ENCODE data around the gene SSX1. TPM values are rescaled to one million over a fixed set of nuclear protein-coding genes. Genes with fewer than 3 reads are reported as not detected.
"Not testable (repeated sequence)": the region's sequence is repeated elsewhere in the genome, so short reads cannot be mapped to it uniquely, and the experiment has no call there.

The SSX1 gene
- total and polyA plus RNA-seq, 12 donors: 0.23 to 0.29 TPM; not detected in 10

DNA sequence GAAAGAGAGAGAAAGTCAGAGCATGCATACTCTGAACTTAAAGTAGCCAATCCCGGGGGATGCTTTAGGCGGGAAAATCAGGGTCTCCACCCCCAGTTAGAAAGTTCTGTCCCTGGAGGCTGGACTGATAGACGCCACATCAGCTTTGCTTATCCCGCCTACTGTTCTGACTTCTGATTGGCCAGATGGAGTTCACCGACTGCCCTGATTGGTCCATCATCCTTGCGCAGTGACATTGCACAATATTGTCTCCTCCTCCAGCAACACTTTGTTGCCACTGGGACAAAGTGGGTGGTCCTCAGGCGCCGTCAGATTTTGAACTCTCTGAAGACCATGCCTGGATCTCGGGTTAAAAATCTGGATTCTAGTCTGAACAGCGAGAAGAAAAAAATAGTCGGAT is 51.0 kb downstream of the SSX1 start:
- no peak for DNase-seq
- Histone ChIP-seq H3K9me3 (replicated peaks in 1 of 3) (no peaks in the 10 kb centered on the region), H3K27me3 (no peaks in the 10 kb centered on the region), H3K36me3 (replicated peaks in 1 of 2) (no peaks in the 10 kb centered on the region), H3K4me1 (replicated peaks in 1 of 2) (no peaks in the 10 kb centered on the region), H3K27ac (no peak overlapping the region), H3K4me3 (no peak overlapping the region)
- no peak for TF ChIP-seq POLR2A (IDR thresholded peaks at IDR 0.05)
- TF ChIP-seq, protein P1, sequence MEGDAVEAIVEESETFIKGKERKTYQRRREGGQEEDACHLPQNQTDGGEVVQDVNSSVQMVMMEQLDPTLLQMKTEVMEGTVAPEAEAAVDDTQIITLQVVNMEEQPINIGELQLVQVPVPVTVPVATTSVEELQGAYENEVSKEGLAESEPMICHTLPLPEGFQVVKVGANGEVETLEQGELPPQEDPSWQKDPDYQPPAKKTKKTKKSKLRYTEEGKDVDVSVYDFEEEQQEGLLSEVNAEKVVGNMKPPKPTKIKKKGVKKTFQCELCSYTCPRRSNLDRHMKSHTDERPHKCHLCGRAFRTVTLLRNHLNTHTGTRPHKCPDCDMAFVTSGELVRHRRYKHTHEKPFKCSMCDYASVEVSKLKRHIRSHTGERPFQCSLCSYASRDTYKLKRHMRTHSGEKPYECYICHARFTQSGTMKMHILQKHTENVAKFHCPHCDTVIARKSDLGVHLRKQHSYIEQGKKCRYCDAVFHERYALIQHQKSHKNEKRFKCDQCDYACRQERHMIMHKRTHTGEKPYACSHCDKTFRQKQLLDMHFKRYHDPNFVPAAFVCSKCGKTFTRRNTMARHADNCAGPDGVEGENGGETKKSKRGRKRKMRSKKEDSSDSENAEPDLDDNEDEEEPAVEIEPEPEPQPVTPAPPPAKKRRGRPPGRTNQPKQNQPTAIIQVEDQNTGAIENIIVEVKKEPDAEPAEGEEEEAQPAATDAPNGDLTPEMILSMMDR (IDR thresholded peaks at IDR 0.05): no peak
- 76 to 85% (median 82%) methylated on average over 10 to 11 of the region's 11 CpGs for WGBS, 4 donors
- intact Hi-C loops (cut with DNase I): no loop called here

DNA sequence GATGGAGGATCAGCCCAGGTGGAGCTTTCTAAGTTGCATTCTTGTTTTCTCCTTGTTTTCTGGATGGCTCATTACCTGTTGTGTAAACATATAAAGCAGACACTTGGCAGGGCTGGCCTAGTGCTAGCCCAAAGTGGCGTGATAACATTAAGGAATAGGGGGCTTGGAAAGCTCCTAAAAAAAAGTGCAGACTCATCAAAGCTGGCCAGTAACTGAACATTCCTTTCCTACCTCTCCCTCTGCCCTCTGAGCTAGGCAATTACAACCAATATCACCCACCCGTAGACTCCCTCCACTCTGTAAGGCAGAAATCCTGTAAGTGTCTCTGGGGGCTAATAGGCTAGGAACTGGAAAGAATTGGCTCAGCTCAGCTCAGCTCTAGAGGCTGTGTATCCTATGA is 58.8 kb downstream of the SSX1 start:
- intact Hi-C loops (cut with DNase I); H3K4me3 ChIP-seq; DNase-seq; H3K27me3 ChIP-seq; H3K4me1 ChIP-seq (replicated peaks in 1 of 2); H3K27ac ChIP-seq; H3K9me3 ChIP-seq (replicated peaks in 1 of 3); H3K36me3 ChIP-seq (replicated peaks in 1 of 2): not testable (repeated sequence)
- 40 to 75% (median 69%) methylated on average over 1 to 2 of the region's 2 CpGs for WGBS, 4 donors

Small RNA genes within 50 kb of the gene (small RNA-seq; reads per million reads assigned to genes)
- gene AC245047.3 (0 reads per million in 2 donors), gene AC245047.4 (0 reads per million in 2 donors), gene RNA5SP503 (0 to 0.08 reads per million in 2 donors)

Other genes with a start within 250 kb of the SSX1 start
- not detected for gene SPACA5, start 248.4 kb upstream of the SSX1 start, total RNA-seq
- gene SPACA5, start 248.4 kb upstream of the SSX1 start, polyA plus RNA-seq: not detected
- 1 to 10 TPM in 8 of 9 donors, under 1 TPM in 1; 0.74 to 5.5 (median 3.1) TPM for gene ZNF630, start 183.8 kb upstream of the SSX1 start, total RNA-seq
- 1 to 10 TPM; 3.1 to 3.5 (median 3.1) TPM for gene ZNF630, start 183.8 kb upstream of the SSX1 start, polyA plus RNA-seq
- gene SPACA5B, start 124.8 kb upstream of the SSX1 start, total RNA-seq: not detected
- not detected for gene SPACA5B, start 124.8 kb upstream of the SSX1 start, polyA plus RNA-seq
- not detected for gene SSX5, start 58.6 kb upstream of the SSX1 start, total RNA-seq
- not detected for gene SSX5, start 58.6 kb upstream of the SSX1 start, polyA plus RNA-seq
- not detected for gene SSX3, start 101.3 kb downstream of the SSX1 start, total RNA-seq
- gene SSX3, start 101.3 kb downstream of the SSX1 start, polyA plus RNA-seq: not detected
- not detected for gene SSX4, start 128.1 kb downstream of the SSX1 start, total RNA-seq
- not detected for gene SSX4, start 128.1 kb downstream of the SSX1 start, polyA plus RNA-seq
- not detected for gene SSX4B, start 156.6 kb downstream of the SSX1 start, total RNA-seq
- gene SSX4B, start 156.6 kb downstream of the SSX1 start, polyA plus RNA-seq: not detected
- 1 to 10 TPM in 7 of 9 donors, under 1 TPM in 2; 0.11 to 6.6 (median 4.3) TPM for gene SLC38A5, start 214.9 kb downstream of the SSX1 start, total RNA-seq
- 1 to 10 TPM; 3.7 to 6.2 (median 6.0) TPM for gene SLC38A5, start 214.9 kb downstream of the SSX1 start, polyA plus RNA-seq
- 10 to 100 TPM; 27.8 to 83.4 (median 39.0) TPM for gene FTSJ1, start 220.8 kb downstream of the SSX1 start, total RNA-seq
- gene FTSJ1, start 220.8 kb downstream of the SSX1 start, polyA plus RNA-seq: 10 to 100 TPM; 42.2 to 59.2 (median 52.0) TPM